Measurements from ENCODE around the gene MMAB.

MMAB gene

GRCh38 chr12:109532721-109533486, 40.4 kb downstream of the MMAB start:
- no peak overlapping the region for H3K4me3 ChIP-seq (replicated peaks; ENCODE audit: low read depth, low read length)

GRCh38 chr12:109531411-109531810, 41.9 kb downstream of the MMAB start:
- no peak for DNase-seq (ENCODE audit: low read depth)
- no peak overlapping the region for H3K4me3 ChIP-seq (replicated peaks; ENCODE audit: low read depth, low read length)
- TF ChIP-seq CTCF (IDR thresholded peaks at IDR 0.05; ENCODE audit: low read length, missing control alignments) = no peak

More at GRCh38 chr12:109532721-109533486, 40.4 kb downstream of the MMAB start:
- DNase-seq (ENCODE audit: low read depth) = no peak
- TF ChIP-seq CTCF (IDR thresholded peaks at IDR 0.05; ENCODE audit: low read length, missing control alignments) = no peak

- TF ChIP-seq CTCF (IDR thresholded peaks at IDR 0.05; ENCODE audit: low read length, missing control alignments) = no peak
- no peak overlapping the region for H3K4me3 ChIP-seq (replicated peaks; ENCODE audit: low read depth, low read length)
- DNase-seq (ENCODE audit: low read depth) = no peak
These were observed 43.3 kb downstream of the MMAB start for GRCh38 chr12:109529691-109530640.

GRCh38 chr12:109527489-109528123, 45.7 kb downstream of the MMAB start:
- no peak for TF ChIP-seq CTCF (IDR thresholded peaks at IDR 0.05; ENCODE audit: low read length, missing control alignments)
- no peak for DNase-seq (ENCODE audit: low read depth)
- no peak overlapping the region for H3K4me3 ChIP-seq (replicated peaks; ENCODE audit: low read depth, low read length)

GRCh38 chr12:109525279-109525585, 48.1 kb downstream of the MMAB start:
- H3K4me3 ChIP-seq (replicated peaks; ENCODE audit: low read depth, low read length) = no peak overlapping the region
- DNase-seq (ENCODE audit: low read depth) = no peak
- no peak for TF ChIP-seq CTCF (IDR thresholded peaks at IDR 0.05; ENCODE audit: low read length, missing control alignments)

GRCh38 chr12:109524466-109525278, 48.6 kb downstream of the MMAB start:
- no peak overlapping the region for H3K4me3 ChIP-seq (replicated peaks; ENCODE audit: low read depth, low read length)
- no peak for TF ChIP-seq CTCF (IDR thresholded peaks at IDR 0.05; ENCODE audit: low read length, missing control alignments)
- no peak for DNase-seq (ENCODE audit: low read depth)

Measured in fibroblast of pulmonary artery (primary cell).